GM12878 (cell line): ENCODE measurements around the gene NAXE. TPM values are rescaled to one million over a fixed set of nuclear protein-coding genes. Genes with fewer than 3 reads are reported as not detected.
A peak's percentile ranks its signal among the peaks of the same experiment; 100 is the strongest.

Experiments used
- ATF7 ChIP-seq: fragments of 450-650 bp; IDR thresholded peaks from 2 replicates; pipeline ENCODE4 v1.6.1; 2016; ENCODE audit warnings: low read depth, mild to moderate bottlenecking
- BHLHE40 ChIP-seq, 2 experiments: fragments of 450-650 bp in 1 of 2; IDR thresholded peaks; 2 replicates each; pipeline ENCODE4 v1.6.1; 2011 to 2017; ENCODE audit warnings: low read depth in 2 of 2, borderline replicate concordance in 1 of 2, improper control_type of control experiment in 1 of 2, low read length in 1 of 2, mild to moderate bottlenecking in 1 of 2
- CHD2 ChIP-seq: IDR thresholded peaks from 2 replicates; pipeline ENCODE4 v1.6.1; 2011; ENCODE audit warnings: low read depth, low read length, improper control_type of control experiment, borderline replicate concordance
- DPF2 ChIP-seq: fragments of 450-650 bp; IDR thresholded peaks from 2 replicates; pipeline ENCODE4 v1.6.1; 2017; ENCODE audit warnings: mild to moderate bottlenecking
- ELK1 ChIP-seq: IDR thresholded peaks from 2 replicates; pipeline ENCODE4 v1.6.1; 2012; ENCODE audit warnings: low read depth, low read length, improper control_type of control experiment
- FOS ChIP-seq: IDR thresholded peaks from 3 replicates; pipeline ENCODE4 v1.6.1; 2011; ENCODE audit warnings: borderline replicate concordance; ENCODE audit not compliant: insufficient read length; ENCODE audit errors: extremely low read depth
- MXI1 ChIP-seq: fragments of 150-350 bp; IDR thresholded peaks from 2 replicates; pipeline ENCODE4 v1.6.1; 2011; ENCODE audit warnings: low read depth, mild to moderate bottlenecking, inconsistent platforms, low read length, improper control_type of control experiment
- NBN ChIP-seq: fragments of 450-650 bp; IDR thresholded peaks from 2 replicates; pipeline ENCODE4 v1.6.1; 2016
- PAX8 ChIP-seq: fragments of 450-650 bp; IDR thresholded peaks from 2 replicates; pipeline ENCODE4 v1.6.1; 2017; ENCODE audit warnings: mild to moderate bottlenecking, moderate library complexity
- POLR2AphosphoS5 ChIP-seq: IDR thresholded peaks from 2 replicates; pipeline ENCODE4 v1.6.1; 2011; ENCODE audit warnings: mild to moderate bottlenecking, low read length, inconsistent platforms
- RAD21 ChIP-seq: IDR thresholded peaks from 2 replicates; pipeline ENCODE4 v1.6.1; 2011; ENCODE audit warnings: mild to moderate bottlenecking, low read depth, low read length, moderate library complexity; ENCODE audit not compliant: insufficient read depth
- RCOR1 ChIP-seq: conservative IDR thresholded peaks from 2 replicates; pipeline ENCODE4 v1.6.1; 2012; ENCODE audit warnings: low read depth, low read length, improper control_type of control experiment
- RELB ChIP-seq: fragments of 450-650 bp; IDR thresholded peaks from 2 replicates; pipeline ENCODE4 v1.6.1; 2017; ENCODE audit warnings: low read depth, mild to moderate bottlenecking, moderate library complexity
- SMAD5 ChIP-seq: IDR thresholded peaks from 2 replicates; pipeline ENCODE4 v1.6.1; 2016; ENCODE audit warnings: antibody characterized with exemption, low read depth
- SREBF2 ChIP-seq: IDR thresholded peaks from 2 replicates; pipeline ENCODE4 v1.6.1; 2012; ENCODE audit warnings: mild to moderate bottlenecking, low read length
- ZBTB11 ChIP-seq: fragments of 450-650 bp; formaldehyde crosslinking; IDR thresholded peaks from 2 replicates; pipeline ENCODE4 v1.5.0; 2022; ENCODE audit warnings: mild to moderate bottlenecking, missing genetic modification characterization
- ZNF207 ChIP-seq: fragments of 450-650 bp; IDR thresholded peaks from 2 replicates; pipeline ENCODE4 v1.6.1; 2014; ENCODE audit warnings: antibody characterized with exemption, mild to moderate bottlenecking, borderline replicate concordance
- polyA plus RNA-seq, 11 experiments: library from polyadenylated mRNA; depleted of rRNA in 4 of 11; unstranded in 6 of 11; stranded (reverse) in 5 of 11; fragments of >200 nt; fragmentation: Nextera tagmentation in 4 of 11; fragmentation: Illumina TruSeq in 1 of 11; extraction: Ambion mirVana in 4 of 11; extraction: Trizol in 1 of 11; gene quantifications; 1 replicate in 1 of 11; 2 replicates in 10 of 11; pipeline versions ENCODE4 v1.2.1 to v1.2.3, GENCODE V29; 2011 to 2016; ENCODE audit warnings: inconsistent platforms in 2 of 11, missing spikeins in 2 of 11, low read depth in 1 of 11
- total RNA-seq, 4 experiments: library from RNA; depleted of rRNA in 3 of 4; stranded (reverse); fragments of >200 nt in 3 of 4; fragmentation: Illumina TruSeq in 1 of 4; extraction: Trizol in 1 of 4; gene quantifications; 2 replicates each; pipeline versions ENCODE4 v1.2.1 to v1.2.3, GENCODE V29; 2013 to 2021
- TF ChIP-seq, protein P1 (sequence below): fragments of 450-650 bp; IDR thresholded peaks from 2 replicates; pipeline ENCODE4 v1.6.1; 2017; ENCODE audit warnings: mild to moderate bottlenecking, moderate library complexity
- TF ChIP-seq, protein P2 (sequence below): IDR thresholded peaks from 2 replicates; pipeline ENCODE4 v1.6.1; 2011; ENCODE audit warnings: low read depth, low read length, improper control_type of control experiment, borderline replicate concordance

Gene NAXE
- total and polyA plus RNA-seq, 10 of the 15 experiments (the other 5 are each of a cell fraction or from before 2014, with no cell fraction given) = 17.8 to 93.3 (median 68.8) TPM

DNA sequence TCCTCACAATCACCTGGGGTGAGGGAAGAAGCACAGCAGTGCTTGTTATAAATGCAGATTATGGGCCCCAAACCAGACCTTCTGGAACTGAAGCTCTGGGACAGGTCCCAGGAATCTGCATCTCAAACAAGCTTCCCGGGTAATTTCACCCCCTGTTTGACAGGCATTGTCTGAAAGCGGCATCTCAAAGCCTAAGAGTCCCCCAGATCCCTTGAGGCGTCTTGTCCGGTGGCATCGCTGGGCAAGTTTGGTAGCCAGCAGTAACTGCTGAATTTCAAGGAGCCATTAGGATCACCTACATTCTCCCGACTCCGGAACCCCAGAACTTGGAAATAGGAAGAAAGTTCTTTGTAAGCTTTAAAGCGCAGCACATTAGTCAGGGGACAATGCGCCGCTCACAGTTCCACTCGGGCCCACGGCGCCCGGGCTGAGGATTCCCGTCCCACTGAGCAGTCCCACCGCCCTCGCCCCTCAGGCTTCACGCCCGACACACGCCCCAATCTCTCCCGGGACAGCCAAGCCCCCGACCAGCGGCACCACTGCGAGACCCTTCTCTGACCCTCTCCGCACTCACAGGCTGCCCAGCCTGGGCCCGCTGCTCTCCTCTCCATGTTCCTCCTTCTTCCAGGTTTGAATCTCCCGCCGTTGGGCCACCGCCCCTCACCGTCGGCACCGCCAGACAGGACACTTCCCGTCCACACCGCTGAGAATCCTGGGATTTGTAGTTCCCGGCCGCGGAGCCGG is 19.5 kb upstream of the NAXE start, which contains the start of gene IQGAP3 (continued):
- TF ChIP-seq ZBTB11 (CRISPR knock-in tag) = no peak
- TF ChIP-seq SREBF2 = no peak
- TF ChIP-seq, protein P1, sequence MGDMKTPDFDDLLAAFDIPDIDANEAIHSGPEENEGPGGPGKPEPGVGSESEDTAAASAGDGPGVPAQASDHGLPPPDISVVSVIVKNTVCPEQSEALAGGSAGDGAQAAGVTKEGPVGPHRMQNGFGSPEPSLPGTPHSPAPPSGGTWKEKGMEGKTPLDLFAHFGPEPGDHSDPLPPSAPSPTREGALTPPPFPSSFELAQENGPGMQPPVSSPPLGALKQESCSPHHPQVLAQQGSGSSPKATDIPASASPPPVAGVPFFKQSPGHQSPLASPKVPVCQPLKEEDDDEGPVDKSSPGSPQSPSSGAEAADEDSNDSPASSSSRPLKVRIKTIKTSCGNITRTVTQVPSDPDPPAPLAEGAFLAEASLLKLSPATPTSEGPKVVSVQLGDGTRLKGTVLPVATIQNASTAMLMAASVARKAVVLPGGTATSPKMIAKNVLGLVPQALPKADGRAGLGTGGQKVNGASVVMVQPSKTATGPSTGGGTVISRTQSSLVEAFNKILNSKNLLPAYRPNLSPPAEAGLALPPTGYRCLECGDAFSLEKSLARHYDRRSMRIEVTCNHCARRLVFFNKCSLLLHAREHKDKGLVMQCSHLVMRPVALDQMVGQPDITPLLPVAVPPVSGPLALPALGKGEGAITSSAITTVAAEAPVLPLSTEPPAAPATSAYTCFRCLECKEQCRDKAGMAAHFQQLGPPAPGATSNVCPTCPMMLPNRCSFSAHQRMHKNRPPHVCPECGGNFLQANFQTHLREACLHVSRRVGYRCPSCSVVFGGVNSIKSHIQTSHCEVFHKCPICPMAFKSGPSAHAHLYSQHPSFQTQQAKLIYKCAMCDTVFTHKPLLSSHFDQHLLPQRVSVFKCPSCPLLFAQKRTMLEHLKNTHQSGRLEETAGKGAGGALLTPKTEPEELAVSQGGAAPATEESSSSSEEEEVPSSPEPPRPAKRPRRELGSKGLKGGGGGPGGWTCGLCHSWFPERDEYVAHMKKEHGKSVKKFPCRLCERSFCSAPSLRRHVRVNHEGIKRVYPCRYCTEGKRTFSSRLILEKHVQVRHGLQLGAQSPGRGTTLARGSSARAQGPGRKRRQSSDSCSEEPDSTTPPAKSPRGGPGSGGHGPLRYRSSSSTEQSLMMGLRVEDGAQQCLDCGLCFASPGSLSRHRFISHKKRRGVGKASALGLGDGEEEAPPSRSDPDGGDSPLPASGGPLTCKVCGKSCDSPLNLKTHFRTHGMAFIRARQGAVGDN = no peak
- no peak for TF ChIP-seq BHLHE40 (IDR thresholded peaks at IDR 0.05; ENCODE audit: borderline replicate concordance in 1 of 2, low read depth in 2 of 2, low read length in 1 of 2)
- no peak for TF ChIP-seq RAD21
- TF ChIP-seq, protein P2, sequence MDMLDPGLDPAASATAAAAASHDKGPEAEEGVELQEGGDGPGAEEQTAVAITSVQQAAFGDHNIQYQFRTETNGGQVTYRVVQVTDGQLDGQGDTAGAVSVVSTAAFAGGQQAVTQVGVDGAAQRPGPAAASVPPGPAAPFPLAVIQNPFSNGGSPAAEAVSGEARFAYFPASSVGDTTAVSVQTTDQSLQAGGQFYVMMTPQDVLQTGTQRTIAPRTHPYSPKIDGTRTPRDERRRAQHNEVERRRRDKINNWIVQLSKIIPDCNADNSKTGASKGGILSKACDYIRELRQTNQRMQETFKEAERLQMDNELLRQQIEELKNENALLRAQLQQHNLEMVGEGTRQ = no peak
- TF ChIP-seq SMAD5 = no peak
- 0 out of 2 replicates have a peak, but pooled peaks have one; percentile 45 for TF ChIP-seq RELB
- TF ChIP-seq CHD2 = peak; percentile 62; the same call in 1 of the 2 replicates
- peak; percentile 71 for TF ChIP-seq NBN
- TF ChIP-seq PAX8 = no peak
- no peak for TF ChIP-seq ZNF207
- TF ChIP-seq ELK1 = peak; percentile 35; the same call in 1 of the 2 replicates
- no peak for TF ChIP-seq DPF2
- no peak for TF ChIP-seq POLR2AphosphoS5
- TF ChIP-seq MXI1 = peak; percentile 78; the same call in 1 of the 2 replicates
- no peak for TF ChIP-seq FOS
- no peak for TF ChIP-seq ATF7
- TF ChIP-seq RCOR1 = no peak
